Caco-2 (cell line): ENCODE results near the gene MYT1. TPM values are rescaled to one million over a fixed set of nuclear protein-coding genes. Genes with fewer than 3 reads are reported as not detected.

Source experiments
- BruUV-seq: library from RNA; stranded (reverse); fragments of 400-500 nt; replicated peaks from 2 replicates; lab custom pipeline; 2021; lab: Mats Ljungman, UMichigan
- CTCF ChIA-PET: fragments of 300-600 bp; sonication (Branson Sonifier 250); formaldehyde crosslinking; loops from one replicate; lab custom pipeline; 2022; ENCODE audit warnings: antibody characterized with exemption; lab: Charles Lee
- POLR2A ChIA-PET: fragments of 300-600 bp; sonication (Branson Sonifier 250); formaldehyde crosslinking; loops from one replicate; lab custom pipeline; 2022; ENCODE audit warnings: antibody characterized with exemption; lab: Charles Lee
- DNase-seq, 2 experiments: peaks; one replicate each; pipeline versions ENCODE4 v3.0.0 to v3.0.0-alpha.2; 2020 to 2022
- H3K27me3 ChIP-seq: replicated peaks from 2 replicates; pipeline ENCODE4 v1.6.0; 2011; ENCODE audit warnings: low read length; ENCODE audit not compliant: control insufficient read depth, insufficient read depth
- H3K36me3 ChIP-seq: 2 replicates; pipeline ENCODE4 v1.5.1; 2011; ENCODE audit warnings: low read length; ENCODE audit not compliant: control insufficient read depth, insufficient read depth
- H3K4me1 ChIP-seq: fragments of 250-450 bp; sonication (Bioruptor Pico); 2 replicates; pipeline ENCODE4 v1.5.1; 2020; ENCODE audit warnings: mild to moderate bottlenecking
- H3K4me3 ChIP-seq: 2 replicates; pipeline ENCODE4 v1.5.1; 2011; ENCODE audit warnings: low read depth, mild to moderate bottlenecking, control low read depth, low read length
- H3K9me3 ChIP-seq: fragments of 250-450 bp; sonication (Bioruptor Pico); 2 replicates; pipeline ENCODE4 v1.5.1; 2020; ENCODE audit warnings: mild to moderate bottlenecking, moderate library complexity
- H3K27ac Mint-ChIP-seq: one replicate; pipeline ENCODE4 v1.8.0; 2022; ENCODE audit warnings: mixed read lengths; ENCODE audit not compliant: unreplicated experiment
- H3K27me3 Mint-ChIP-seq: one replicate; pipeline ENCODE4 v1.8.0; 2022; ENCODE audit warnings: mixed read lengths; ENCODE audit not compliant: insufficient read depth, unreplicated experiment
- H3K36me3 Mint-ChIP-seq: one replicate; pipeline ENCODE4 v1.8.0; 2022; ENCODE audit warnings: mild to moderate bottlenecking, mixed read lengths; ENCODE audit not compliant: insufficient read depth, unreplicated experiment
- H3K4me1 Mint-ChIP-seq: one replicate; pipeline ENCODE4 v1.8.0; 2022; ENCODE audit warnings: low read depth, mixed read lengths; ENCODE audit not compliant: unreplicated experiment
- H3K4me3 Mint-ChIP-seq: one replicate; pipeline ENCODE4 v1.8.0; 2022; ENCODE audit warnings: mild to moderate bottlenecking, moderate library complexity, mixed read lengths; ENCODE audit not compliant: unreplicated experiment
- H3K9me3 Mint-ChIP-seq: one replicate; pipeline ENCODE4 v1.8.0; 2022; ENCODE audit warnings: mixed read lengths; ENCODE audit not compliant: unreplicated experiment
- CTCF ChIP-seq, 2 experiments: fragments of 200-600 bp in 1 of 2; IDR thresholded peaks; 1 replicate in 1 of 2; 2 replicates in 1 of 2; pipeline versions ENCODE4 v1.5.1 to v1.8.0; 2011 to 2022; ENCODE audit warnings: antibody characterized with exemption in 1 of 2, control low read depth in 1 of 2, inconsistent platforms in 1 of 2, low read depth in 1 of 2, low read length in 1 of 2, mild to moderate bottlenecking in 1 of 2, moderate library complexity in 1 of 2; ENCODE audit not compliant: insufficient read depth in 1 of 2, severe bottlenecking in 1 of 2, unreplicated experiment in 1 of 2
- intact Hi-C: fragments of 100-400 bp; cut with micrococcal nuclease; formaldehyde crosslinking; loops from one replicate; pipeline ENCODE4 v1.10.0; 2022; ENCODE audit not compliant: unreplicated experiment
- total RNA-seq: library from RNA; stranded (reverse); gene quantifications from 2 replicates; pipeline ENCODE4 v1.2.3, GENCODE V29; 2022

Gene MYT1
- total RNA-seq, 1 experiment from 2014 or later, result 0.25 TPM

GRCh38 chr20:64216036-64216435, 51.8 kb downstream of the MYT1 start:
- BruUV-seq, result no TSS peak
- POLR2A ChIA-PET, result no interaction called here
- Mint-ChIP-seq H3K4me1 (peaks cover 6% of the 10 kb centered on the region), H3K9me3 (no peaks in the 10 kb centered on the region), H3K27me3 (peaks cover 16% of the 10 kb centered on the region), H3K36me3 (no peaks in the 10 kb centered on the region), H3K27ac (no peak overlapping the region), H3K4me3 (no peak overlapping the region)
- Histone ChIP-seq H3K4me3 (no peak overlapping the region), H3K4me1 (peaks cover 19% of the 10 kb centered on the region), H3K9me3 (no peaks in the 10 kb centered on the region), H3K27me3 (no peaks in the 10 kb centered on the region), H3K36me3 (no peaks in the 10 kb centered on the region)
- TF ChIP-seq CTCF (IDR thresholded peaks at IDR 0.05; ENCODE audit: insufficient read depth in 1 of 2, low read depth in 1 of 2, low read length in 1 of 2, severe bottlenecking in 1 of 2, unreplicated experiment in 1 of 2), result no peak
- intact Hi-C loops, result no loop called here
- CTCF ChIA-PET, result no interaction called here
- no peak for DNase-seq

DNA sequence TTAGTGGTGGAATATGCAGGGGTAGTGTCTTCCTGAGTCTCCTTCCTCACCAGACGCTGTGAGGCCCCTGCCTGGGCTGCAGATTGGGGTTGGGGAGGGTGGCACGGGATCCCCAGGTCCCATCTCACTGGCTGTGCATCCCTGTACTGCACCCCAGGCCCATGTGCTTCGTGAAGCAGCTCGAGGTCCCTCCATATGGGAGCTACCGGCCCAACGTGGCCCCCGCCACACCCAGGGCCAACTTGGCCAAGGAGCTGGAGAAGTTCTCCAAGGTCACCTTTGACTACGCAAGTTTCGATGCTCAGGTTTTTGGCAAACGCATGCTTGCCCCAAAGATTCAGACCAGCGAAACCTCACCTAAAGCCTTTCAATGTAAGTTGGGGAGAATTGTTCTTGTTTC, 52.7 kb downstream of the MYT1 start:
- Histone ChIP-seq H3K4me1 (peaks cover 28% of the 10 kb centered on the region), H3K36me3 (no peaks in the 10 kb centered on the region), H3K4me3 (no peak overlapping the region), H3K27me3 (no peaks in the 10 kb centered on the region), H3K9me3 (no peaks in the 10 kb centered on the region)
- intact Hi-C loops, result no loop called here
- ChIA-PET CTCF (no interaction called here), POLR2A (no interaction called here)
- TF ChIP-seq CTCF (IDR thresholded peaks at IDR 0.05; ENCODE audit: insufficient read depth in 1 of 2, low read depth in 1 of 2, low read length in 1 of 2, severe bottlenecking in 1 of 2, unreplicated experiment in 1 of 2), result no peak
- Mint-ChIP-seq H3K4me3 (no peak overlapping the region), H3K4me1 (peaks cover 13% of the 10 kb centered on the region), H3K9me3 (no peaks in the 10 kb centered on the region), H3K36me3 (no peaks in the 10 kb centered on the region), H3K27ac (no peak overlapping the region), H3K27me3 (peaks cover 12% of the 10 kb centered on the region)
- DNase-seq, result no peak
- no TSS peak for BruUV-seq

DNA sequence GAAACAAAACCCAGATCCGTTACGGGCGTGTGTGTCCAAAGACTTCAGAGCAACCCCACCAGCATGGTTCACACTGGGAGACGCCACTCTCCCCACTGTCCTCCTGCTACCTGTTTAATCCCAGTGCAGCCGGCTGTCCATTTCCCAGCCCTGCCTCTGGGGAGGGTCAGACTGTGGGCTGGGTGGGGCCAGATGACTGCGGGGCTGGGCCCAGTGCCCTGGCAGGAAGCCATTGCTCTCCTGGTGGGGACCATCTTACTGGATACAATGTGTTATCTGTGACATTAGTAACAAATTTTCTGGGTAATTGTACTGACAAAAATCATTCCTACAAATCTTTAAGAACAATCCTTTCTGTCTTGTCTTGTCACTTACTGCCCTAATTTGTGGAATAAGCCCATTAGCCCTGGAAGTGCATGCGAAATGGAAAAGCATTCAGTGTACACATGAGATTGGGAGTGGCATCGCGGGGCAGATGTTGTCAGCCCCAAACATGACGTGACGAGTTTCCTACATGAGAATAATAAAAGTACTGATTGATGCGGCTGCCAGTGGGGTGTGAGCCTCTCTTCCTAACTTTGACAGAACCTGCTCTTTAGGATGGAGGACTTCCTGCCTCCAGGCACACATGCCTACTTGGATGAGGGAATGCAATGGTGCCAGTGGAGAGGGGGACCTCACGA, 53.4 kb downstream of the MYT1 start:
- H3K27me3 ChIP-seq, result no peaks in the 10 kb centered on the region
- no peak overlapping the region for H3K27ac Mint-ChIP-seq
- TF ChIP-seq CTCF (IDR thresholded peaks at IDR 0.05; ENCODE audit: insufficient read depth in 1 of 2, low read depth in 1 of 2, low read length in 1 of 2, severe bottlenecking in 1 of 2, unreplicated experiment in 1 of 2), result no peak
- intact Hi-C loops, result no loop called here
- H3K4me1 ChIP-seq, result peaks cover 35% of the 10 kb centered on the region
- BruUV-seq, result no TSS peak
- no peaks in the 10 kb centered on the region for H3K36me3 ChIP-seq
- H3K4me3 ChIP-seq, result no peak overlapping the region
- peaks cover 12% of the 10 kb centered on the region for H3K27me3 Mint-ChIP-seq
- H3K9me3 Mint-ChIP-seq, result no peaks in the 10 kb centered on the region
- DNase-seq, result no peak
- H3K4me1 Mint-ChIP-seq, result peaks cover 13% of the 10 kb centered on the region
- ChIA-PET POLR2A (no interaction called here), CTCF (no interaction called here)
- H3K4me3 Mint-ChIP-seq, result no peak overlapping the region
- no peaks in the 10 kb centered on the region for H3K36me3 Mint-ChIP-seq
- no peaks in the 10 kb centered on the region for H3K9me3 ChIP-seq
